ENCODE measurements around the gene RAB11FIP3.
"Not testable (repeated sequence)": the region's sequence is repeated elsewhere in the genome, so short reads cannot be mapped to it uniquely, and the experiment has no call there.

Gene RAB11FIP3

GRCh38 chr16:472199-472504, 46.7 kb downstream of the RAB11FIP3 start:
- TF ChIP-seq CTCF (IDR thresholded peaks at IDR 0.05; ENCODE audit: low read depth, low read length) = no peak
- in situ Hi-C loops (cut with HindIII; ENCODE audit: low sequenced_read_pairs) = no loop called here
- no peak for DNase-seq (ENCODE audit: low read depth, low spot score)
- no peak overlapping the region for H3K4me3 ChIP-seq (ENCODE audit: low read depth, low read length)

DNA sequence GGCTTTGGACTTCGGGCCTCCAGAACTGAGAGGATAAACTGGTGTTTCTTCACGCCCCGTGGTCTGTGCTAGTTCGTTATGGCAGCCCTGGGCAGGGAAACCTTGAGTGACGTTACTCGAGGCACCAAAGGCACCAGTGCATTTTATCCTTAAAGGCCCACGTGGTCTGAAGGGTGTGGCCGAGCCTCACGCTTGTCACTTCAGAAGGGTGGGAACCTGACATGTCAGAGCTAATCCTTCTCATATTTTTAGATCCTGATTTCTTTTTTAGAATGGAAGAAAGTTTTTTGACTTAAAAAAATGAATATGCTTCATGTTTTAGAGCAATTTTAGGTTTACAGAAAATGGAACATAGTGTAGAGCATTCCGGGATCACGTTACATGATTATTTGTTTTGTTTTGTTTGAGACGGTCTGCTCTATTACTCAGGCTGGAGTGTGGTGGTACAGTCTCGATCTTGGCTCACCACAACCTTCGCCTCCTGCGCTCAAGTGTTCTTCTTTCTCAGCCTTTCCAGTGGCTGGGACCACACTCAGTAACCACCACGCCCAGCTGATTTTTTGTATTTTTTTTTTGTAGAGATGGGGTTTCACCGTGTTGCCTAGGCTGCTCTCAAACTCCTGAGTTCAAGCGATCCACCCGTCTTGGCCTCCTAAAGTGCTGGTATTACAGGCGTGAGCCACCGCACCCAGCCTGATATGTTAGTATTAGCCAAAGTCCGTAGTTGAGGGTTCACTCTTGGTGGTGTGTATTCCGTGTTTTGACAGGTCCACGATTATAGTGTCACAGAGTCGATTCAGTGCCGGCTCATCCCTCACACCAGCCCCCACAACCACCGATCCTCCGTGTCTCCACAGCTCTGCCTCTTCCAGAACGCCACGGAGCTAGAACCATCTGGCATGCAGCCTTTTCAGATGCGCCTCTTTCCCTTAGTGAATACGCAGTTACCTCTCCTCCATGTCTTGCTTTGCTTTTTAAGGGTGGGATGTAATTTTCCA, 47.9 kb downstream of the RAB11FIP3 start:
- TF ChIP-seq CTCF (IDR thresholded peaks at IDR 0.05; ENCODE audit: low read depth, low read length) = no peak
- H3K4me3 ChIP-seq (ENCODE audit: low read depth, low read length) = no peak overlapping the region
- in situ Hi-C loops (cut with HindIII; ENCODE audit: low sequenced_read_pairs) = no loop called here
- DNase-seq (ENCODE audit: low read depth, low spot score) = peak; percentile 35

GRCh38 chr16:474420-475122, 49.1 kb downstream of the RAB11FIP3 start:
- no peak for DNase-seq (ENCODE audit: low read depth, low spot score)
- TF ChIP-seq CTCF (IDR thresholded peaks at IDR 0.05; ENCODE audit: low read depth, low read length) = no peak
- in situ Hi-C loops (cut with HindIII; ENCODE audit: low sequenced_read_pairs) = no loop called here
- no peak overlapping the region for H3K4me3 ChIP-seq (ENCODE audit: low read depth, low read length)

DNA sequence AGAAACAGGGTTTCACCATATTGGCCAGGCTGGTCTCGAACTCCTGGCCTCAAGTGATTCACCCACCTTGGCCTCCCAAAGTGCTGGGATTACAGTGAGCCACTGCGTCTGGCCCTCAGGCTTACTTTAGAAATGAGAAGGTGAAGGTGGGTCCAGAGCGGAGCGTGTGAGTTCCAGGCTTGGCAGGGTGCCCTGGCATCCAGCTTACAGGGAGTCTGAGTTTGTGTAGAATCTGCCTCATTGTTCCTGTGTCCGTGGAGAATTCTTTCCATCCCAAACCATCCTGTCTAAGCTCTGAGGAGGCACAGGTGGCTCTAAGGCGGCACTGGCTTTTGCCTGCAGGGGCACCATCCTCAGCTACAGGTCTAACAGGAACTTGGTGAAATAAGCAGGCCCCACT, 50.6 kb downstream of the RAB11FIP3 start:
- H3K4me3 ChIP-seq (ENCODE audit: low read depth, low read length) = no peak overlapping the region
- in situ Hi-C loops (cut with HindIII; ENCODE audit: low sequenced_read_pairs) = no loop called here
- TF ChIP-seq CTCF (IDR thresholded peaks at IDR 0.05; ENCODE audit: low read depth, low read length) = no peak
- no peak for DNase-seq (ENCODE audit: low read depth, low spot score)

GRCh38 chr16:477301-478157, 52.1 kb downstream of the RAB11FIP3 start:
- in situ Hi-C loops (cut with HindIII; ENCODE audit: low sequenced_read_pairs) = no loop called here
- no peak overlapping the region for H3K4me3 ChIP-seq (ENCODE audit: low read depth, low read length)
- TF ChIP-seq CTCF (IDR thresholded peaks at IDR 0.05; ENCODE audit: low read depth, low read length) = no peak
- peak; percentile 46 for DNase-seq (ENCODE audit: low read depth, low spot score)

DNA sequence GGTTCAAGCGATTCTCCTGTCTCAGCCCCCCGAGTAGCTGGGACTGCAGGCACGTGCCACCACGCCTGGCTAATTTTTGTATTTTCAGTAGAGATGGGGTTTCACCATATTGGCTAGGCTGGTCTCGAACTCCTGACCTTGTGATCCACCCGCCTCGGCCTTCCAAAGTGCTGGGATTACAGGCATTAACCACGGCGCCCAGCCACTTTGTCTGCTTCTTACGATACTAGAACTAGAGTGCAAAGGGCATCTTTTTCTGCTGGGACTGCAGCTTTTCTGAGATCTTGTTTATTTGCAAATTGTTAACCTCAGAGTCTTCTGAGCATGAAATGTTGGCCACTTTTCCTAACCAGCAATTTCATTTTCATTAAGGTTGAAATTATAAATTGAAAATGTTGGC, 52.8 kb downstream of the RAB11FIP3 start:
- in situ Hi-C loops (cut with HindIII; ENCODE audit: low sequenced_read_pairs); H3K4me3 ChIP-seq (ENCODE audit: low read depth, low read length); DNase-seq (ENCODE audit: low read depth, low spot score): not testable (repeated sequence)
